Stimulated activated CD8-positive, alpha-beta memory T cell treated with anti-CD3 and anti-CD28 coated beads, Interleukin-7, amount 100 ng/mL, for 24 hours (primary cell): ENCODE results near the gene PCDHB9.
"Not testable (repeated sequence)": the region's sequence is repeated elsewhere in the genome, so short reads cannot be mapped to it uniquely, and the experiment has no call there.

Experiments
- DNase-seq: peaks from one replicate; pipeline ENCODE4 v3.0.0-alpha.2; 2020; ENCODE audit warnings: low read depth

Gene PCDHB9

GRCh38 chr5:141186897-141187512 is at the start of gene PCDHB9:
Gene PCDHB9, plus strand, starts transcription at chr5:141187161. Its CDS starts 158 bp downstream, at chr5:141187319.
- DNase-seq: no peak

GRCh38 chr5:141137346-141137745 is 49.6 kb upstream of the PCDHB9 start:
- not testable (repeated sequence) for DNase-seq

DNA sequence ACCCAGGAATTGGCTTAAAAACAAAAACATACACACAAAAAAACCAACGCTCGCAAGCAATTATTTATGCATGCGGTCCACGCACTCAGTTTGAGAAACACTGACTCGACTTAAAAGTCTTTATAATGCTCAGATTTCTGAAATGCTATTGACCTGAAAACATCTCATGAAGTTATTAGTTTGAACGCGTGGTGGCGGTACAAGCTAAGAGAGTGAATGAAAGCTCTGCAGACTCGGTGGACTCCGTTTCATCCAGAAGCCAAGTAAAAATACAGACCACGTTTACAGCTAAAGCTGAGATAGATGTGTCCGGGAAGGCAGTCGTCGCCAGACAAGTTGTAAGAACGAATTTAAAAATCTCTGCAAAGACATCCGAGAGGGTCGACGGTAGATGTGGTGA is 37.1 kb upstream of the PCDHB9 start, which contains the start of gene PCDHB6:
PCDHB6 (plus strand) TSS at position 246 of the 400 bp plus-strand sequence. CDS start 201 bp downstream, outside the sequence.
- DNase-seq: no peak

- no peak for DNase-seq
Observed at GRCh38 chr5:141150224-141150992, 36.6 kb upstream of the PCDHB9 start.

- DNase-seq: no peak
Observed at GRCh38 chr5:141150993-141151325, 36.0 kb upstream of the PCDHB9 start.

DNA sequence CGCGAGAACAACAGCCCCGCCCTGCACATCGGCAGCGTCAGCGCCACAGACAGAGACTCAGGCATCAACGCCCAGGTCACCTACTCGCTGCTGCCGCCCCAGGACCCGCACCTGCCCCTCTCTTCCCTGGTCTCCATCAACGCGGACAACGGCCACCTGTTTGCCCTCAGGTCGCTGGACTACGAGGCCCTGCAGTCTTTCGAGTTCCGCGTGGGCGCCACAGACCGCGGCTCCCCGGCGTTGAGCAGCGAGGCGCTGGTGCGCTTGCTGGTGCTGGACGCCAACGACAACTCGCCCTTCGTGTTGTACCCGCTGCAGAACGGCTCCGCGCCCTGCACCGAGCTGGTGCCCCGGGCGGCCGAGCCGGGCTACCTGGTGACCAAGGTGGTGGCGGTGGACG is 35.3 kb upstream of the PCDHB9 start:
- DNase-seq: not testable (repeated sequence)

DNA sequence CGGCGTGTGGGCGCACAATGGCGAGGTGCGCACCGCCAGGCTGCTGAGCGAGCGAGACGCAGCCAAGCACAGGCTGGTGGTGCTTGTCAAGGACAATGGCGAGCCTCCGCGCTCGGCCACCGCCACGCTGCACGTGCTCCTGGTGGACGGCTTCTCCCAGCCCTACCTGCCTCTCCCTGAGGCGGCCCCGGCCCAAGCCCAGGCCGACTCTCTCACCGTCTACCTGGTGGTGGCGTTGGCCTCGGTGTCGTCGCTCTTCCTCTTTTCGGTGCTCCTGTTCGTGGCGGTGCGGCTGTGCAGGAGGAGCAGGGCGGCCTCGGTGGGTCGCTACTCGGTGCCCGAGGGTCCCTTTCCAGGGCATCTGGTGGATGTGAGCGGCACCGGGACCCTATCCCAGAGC is 34.9 kb upstream of the PCDHB9 start:
- DNase-seq: not testable (repeated sequence)

DNA sequence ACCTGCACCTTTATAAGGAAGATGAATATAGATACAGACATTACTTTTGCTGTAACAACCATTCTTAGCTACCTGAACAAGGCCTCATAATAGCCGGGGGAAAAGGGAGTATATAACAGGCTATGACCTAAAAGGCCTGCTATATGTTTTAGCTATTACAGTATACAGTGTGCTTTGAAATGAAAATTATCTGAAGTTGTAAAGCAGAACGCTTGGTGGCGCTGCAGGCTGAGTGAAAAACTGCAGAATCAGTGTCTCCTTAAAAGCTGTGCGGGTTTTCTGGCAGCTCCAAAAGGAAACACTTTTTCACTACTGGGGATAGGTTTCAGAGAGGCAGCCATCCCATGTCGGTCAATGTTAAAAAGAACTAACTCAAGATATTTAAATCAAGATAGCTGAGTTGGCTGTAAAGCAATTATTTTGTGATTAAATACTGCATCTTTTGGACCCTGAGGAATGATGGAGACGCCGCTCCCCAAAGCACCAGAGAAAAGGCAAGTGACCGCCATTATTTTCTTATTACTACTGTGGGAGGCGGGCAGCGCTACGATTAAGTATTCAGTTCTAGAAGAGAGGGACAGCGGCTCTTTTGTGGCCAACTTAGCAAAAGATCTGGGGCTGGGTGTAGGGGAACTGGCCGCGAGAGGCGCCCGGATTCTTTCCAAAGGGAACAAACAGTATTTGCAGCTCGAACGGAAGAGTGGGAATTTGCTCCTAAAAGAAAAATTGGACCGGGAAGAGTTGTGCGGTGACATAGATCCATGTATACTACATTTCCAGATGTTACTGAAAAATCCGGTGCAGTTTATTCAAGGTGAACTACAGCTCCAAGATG is 31.2 kb upstream of the PCDHB9 start:
- no peak for DNase-seq

GRCh38 chr5:141157356-141157755 is 29.6 kb upstream of the PCDHB9 start:
- DNase-seq: not testable (repeated sequence)

- not testable (repeated sequence) for DNase-seq
Observed at GRCh38 chr5:141157901-141158300, 29.1 kb upstream of the PCDHB9 start.

DNA sequence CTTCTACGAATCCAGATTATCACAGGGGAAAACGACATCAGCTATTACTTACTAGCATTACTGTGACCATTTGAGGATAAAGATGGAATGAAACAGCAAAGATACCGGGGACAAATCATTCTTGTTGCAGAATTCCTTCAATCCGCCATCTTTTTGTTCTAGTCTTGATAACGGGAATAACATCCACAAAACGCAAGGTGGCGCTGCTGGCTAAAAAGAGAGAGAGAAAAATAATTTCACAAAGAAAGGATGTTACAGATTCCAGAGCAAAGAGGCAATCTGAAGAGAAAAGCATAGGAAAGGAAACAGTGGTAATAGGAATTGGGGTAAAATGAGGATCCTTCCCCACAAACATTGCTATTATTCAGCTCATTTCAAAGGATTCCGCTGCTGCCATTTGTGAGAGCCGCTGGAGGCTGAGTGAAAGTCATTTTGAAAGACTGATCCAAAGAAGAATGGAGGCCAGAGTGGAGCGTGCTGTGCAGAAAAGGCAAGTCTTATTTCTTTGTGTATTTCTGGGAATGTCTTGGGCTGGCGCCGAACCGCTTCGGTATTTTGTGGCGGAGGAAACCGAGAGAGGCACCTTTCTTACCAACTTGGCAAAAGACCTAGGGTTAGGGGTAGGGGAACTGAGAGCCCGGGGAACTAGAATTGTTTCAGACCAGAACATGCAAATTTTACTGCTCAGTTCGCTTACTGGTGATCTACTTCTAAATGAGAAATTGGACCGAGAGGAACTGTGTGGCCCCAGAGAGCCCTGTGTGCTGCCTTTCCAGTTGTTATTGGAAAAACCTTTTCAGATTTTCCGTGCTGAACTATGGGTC is 14.4 kb upstream of the PCDHB9 start, which contains the start of gene PCDHB7:
PCDHB7 (plus strand) TSS at position 264 of the 824 bp plus-strand sequence; CDS start at position 456, 192 bp downstream.
- DNase-seq: no peak

DNA sequence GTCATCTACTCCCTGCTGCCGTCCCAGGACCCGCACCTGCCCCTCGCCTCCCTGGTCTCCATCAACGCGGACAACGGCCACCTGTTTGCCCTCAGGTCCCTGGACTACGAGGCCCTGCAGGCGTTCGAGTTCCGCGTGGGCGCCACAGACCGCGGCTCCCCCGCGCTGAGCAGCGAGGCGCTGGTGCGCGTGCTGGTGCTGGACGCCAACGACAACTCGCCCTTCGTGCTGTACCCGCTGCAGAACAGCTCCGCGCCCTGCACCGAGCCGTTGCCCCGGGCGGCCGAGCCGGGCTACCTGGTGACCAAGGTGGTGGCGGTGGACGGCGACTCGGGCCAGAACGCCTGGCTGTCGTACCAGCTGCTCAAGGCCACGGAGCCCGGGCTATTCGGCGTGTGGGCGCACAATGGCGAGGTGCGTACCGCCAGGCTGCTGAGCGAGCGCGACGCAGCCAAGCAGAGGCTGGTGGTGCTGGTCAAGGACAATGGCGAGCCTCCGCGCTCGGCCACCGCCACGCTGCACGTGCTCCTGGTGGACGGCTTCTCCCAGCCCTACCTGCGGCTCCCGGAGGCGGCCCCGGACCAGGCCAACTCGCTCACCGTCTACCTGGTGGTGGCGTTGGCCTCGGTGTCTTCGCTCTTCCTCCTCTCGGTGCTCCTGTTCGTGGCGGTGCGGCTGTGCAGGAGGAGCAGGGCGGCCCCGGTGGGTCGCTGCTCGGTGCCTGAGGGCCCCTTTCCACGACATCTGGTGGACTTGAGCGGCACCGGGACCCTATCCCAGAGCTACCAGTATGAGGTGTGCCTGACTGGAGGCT is 12.5 kb upstream of the PCDHB9 start:
- DNase-seq: not testable (repeated sequence)

DNA sequence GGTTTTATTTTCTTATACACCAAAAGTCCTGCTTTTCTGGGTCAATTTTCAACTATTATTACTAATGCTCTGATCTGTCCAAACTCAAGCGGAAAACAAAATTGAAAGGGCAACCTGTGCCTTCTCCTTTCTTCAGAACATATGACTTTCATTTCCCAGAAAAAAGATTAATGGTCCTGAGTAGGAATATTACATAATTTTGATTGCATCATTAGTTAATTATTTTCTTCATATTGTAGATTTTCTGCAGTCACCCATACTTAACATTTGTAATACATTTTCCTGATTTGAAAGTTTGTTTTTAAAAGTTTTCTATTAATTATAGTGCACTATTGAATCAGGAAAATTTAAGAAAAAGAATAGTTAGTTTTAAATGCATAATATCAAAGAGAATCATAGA is 11.0 kb upstream of the PCDHB9 start:
- no peak for DNase-seq

DNA sequence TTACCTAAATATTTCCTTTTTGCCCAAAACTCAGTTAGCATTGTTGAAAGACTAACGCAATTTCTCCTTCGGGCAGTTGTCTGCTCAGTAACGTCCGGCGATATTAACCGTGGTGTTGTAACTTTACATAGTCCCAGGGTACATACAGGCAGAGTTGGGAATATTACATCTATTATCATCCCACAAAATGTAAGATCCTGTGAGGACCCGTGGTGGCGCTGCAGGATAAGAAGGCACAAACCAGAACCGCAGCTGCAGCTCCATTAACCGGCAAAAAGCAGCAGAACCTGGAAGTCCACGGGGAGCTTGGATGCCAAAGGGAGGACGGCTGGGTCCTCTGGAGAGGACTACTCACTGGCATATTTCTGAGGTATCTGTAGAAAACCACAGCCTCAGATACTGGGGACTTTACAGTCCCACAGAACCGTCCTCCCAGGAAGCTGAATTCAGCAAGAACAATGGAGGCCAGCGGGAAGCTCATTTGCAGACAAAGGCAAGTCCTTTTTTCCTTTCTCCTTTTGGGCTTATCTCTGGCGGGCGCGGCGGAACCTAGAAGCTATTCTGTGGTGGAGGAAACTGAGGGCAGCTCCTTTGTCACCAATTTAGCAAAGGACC is 9.3 kb upstream of the PCDHB9 start, which contains the start of gene PCDHB8:
PCDHB8 (plus strand) TSS at position 214 of the 615 bp plus-strand sequence; CDS start at position 459, 245 bp downstream.
- not testable (repeated sequence) for DNase-seq

- not testable (repeated sequence) for DNase-seq
Observed at GRCh38 chr5:141179371-141179770, 7.6 kb upstream of the PCDHB9 start.

DNA sequence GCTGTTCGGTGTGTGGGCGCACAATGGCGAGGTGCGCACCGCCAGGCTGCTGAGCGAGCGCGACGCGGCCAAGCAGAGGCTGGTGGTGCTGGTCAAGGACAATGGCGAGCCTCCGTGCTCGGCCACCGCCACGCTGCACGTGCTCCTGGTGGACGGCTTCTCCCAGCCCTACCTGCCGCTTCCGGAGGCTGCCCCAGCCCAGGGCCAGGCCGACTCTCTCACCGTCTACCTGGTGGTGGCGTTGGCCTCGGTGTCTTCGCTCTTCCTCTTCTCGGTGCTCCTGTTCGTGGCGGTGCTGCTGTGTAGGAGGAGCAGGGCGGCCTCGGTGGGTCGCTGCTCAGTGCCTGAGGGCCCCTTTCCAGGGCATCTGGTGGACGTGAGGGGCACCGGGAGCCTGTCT is 7.1 kb upstream of the PCDHB9 start:
- not testable (repeated sequence) for DNase-seq

- DNase-seq: no peak
Observed at GRCh38 chr5:141180313-141180712, 6.6 kb upstream of the PCDHB9 start.

GRCh38 chr5:141182248-141182647 is 4.7 kb upstream of the PCDHB9 start, which contains the start of gene PCDHB16:
Gene PCDHB16, plus strand, starts transcription at chr5:141182387. Its CDS starts 173 bp downstream, at chr5:141182560.
- no peak for DNase-seq

DNA sequence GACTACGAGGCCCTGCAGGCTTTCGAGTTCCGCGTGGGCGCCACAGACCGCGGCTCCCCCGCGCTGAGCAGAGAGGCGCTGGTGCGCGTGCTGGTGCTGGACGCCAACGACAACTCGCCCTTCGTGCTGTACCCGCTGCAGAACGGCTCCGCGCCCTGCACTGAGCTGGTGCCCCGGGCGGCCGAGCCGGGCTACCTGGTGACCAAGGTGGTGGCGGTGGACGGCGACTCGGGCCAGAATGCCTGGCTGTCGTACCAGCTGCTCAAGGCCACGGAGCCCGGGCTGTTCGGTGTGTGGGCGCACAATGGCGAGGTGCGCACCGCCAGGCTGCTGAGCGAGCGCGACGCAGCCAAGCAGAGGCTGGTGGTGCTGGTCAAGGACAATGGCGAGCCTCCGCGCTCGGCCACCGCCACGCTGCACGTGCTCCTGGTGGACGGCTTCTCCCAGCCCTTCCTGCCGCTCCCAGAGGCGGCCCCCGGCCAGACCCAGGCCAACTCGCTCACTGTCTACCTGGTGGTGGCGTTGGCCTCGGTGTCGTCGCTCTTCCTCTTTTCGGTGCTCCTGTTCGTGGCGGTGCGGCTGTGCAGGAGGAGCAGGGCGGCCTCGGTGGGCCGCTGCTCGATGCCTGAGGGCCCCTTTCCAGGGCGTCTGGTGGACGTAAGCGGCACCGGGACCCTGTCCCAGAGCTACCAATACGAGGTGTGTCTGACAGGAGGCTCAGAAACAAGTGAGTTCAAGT is 2.7 kb upstream of the PCDHB9 start:
- not testable (repeated sequence) for DNase-seq
